Stimulated activated CD8-positive, alpha-beta memory T cell treated with anti-CD3 and anti-CD28 coated beads, Interleukin-7, amount 100 ng/mL, for 48 hours (primary cell): ENCODE measurements around the gene INPP5A.

Experiments used
- DNase-seq, 2 donors: peaks; one replicate each; pipeline ENCODE4 v3.0.0-alpha.2; 2020; ENCODE audit warnings: low read depth in 1 of 2; ENCODE audit errors: extremely low read depth in 1 of 2

The INPP5A gene

DNA sequence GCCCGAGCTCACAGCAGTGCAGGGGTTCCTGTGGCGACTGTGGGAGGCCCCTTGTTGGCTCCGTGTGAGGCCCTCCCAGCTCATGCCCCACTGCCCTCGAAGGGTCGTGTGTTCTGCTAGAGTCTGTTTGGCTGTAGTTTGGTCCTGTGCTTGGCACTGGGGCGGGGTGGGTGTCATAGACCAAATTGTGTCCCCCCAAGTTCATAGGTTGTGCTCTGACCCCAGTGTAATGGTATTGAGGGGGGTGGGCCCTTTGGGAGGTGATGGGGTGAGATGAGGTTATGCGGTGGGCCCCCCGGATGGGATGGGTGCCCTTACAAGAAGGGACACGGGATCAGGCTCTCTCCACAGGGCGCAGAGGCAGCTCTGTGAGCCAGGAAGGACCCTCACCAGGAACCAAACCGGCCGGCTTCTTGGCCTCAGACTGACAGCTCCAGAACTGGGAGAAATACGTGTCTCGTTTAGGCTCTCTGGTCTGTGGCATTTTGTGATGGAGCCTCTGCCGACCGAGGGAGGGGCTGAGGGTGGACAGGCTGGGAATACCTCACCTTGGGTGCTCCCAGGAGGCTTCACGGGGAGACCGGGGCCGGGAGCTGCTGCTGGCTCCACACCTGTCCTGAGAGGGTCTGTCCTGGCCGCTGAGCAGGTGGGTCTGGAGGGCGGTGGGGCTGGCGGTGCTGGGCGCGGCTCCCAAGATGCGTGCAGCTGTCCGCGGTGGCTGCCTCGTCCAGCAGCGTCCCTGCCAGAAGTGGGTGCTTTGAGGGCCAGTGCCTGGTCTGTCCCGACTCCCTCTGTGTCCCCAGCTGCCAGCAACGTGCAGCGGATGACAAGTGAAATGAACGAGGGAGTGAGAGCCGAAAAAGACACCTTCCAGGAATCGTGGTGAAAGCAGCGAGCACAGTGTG is 89.4 kb downstream of the INPP5A start:
- no peak for DNase-seq

DNA sequence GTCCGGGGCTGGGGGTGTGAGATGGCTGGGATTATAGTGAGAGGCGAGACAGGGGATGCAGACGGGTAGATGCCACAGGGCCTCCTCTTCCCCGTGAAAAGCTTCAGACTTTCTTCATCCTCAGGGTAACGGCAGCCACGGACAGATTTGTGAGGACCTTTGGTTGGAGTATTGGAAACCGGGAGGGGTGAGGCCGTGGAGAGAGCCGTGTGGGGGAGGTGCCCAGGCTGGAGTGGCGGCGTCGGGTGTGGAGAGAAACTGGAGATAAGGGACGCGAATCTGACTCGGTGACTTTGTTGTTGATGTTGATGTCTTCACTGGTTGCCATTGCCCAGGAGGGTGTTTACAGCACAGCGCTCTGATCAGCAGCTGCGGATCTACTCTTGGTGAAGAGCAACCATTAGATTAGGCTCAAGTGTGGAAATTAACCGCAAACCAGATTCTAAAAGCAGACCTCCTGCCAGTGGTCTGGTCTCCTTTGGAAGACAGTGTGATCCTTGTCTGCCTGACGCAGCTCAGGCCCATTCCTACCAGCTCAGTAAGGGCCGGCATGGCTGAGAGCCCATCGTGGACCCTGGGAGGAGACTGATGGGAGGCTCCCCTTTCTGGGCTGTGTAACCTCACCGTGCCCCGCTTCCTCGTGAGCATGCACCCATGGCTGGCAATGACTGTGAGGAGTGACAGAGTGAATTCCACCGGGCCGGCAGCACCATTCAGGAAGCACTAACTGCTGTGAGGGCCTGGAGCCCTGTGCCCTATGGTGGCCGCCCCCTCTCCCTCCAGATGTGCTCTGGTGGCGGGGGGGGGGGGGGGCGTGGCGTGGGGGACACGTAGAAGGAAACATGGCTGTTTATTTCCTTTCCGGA is 90.3 kb downstream of the INPP5A start:
- DNase-seq, result no peak

- DNase-seq, result no peak
Observed at GRCh38 chr10:132628966-132629900, 91.6 kb downstream of the INPP5A start.

DNA sequence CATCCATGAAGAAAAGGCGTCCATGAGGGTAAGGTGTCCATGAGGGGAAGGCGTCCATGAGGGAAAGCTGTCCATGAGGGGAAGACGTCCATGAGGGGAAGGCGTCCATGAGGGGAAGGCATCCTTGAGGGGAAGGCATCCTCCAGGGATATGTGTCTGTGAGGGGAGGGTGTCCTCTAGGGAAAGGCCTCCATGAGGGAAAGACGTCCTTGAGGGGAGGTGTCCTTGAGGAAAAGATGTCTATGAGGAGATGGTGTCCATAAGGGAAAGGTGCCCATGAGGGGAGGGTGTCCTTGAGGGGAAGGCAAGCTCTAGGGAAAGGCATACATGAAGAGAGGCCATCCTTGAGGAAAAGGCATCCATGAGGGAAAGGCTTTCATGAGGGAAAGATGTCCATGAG is 92.6 kb downstream of the INPP5A start:
- DNase-seq, result no peak

- no peak for DNase-seq
Observed at GRCh38 chr10:132630666-132631337, 93.2 kb downstream of the INPP5A start.

- no peak for DNase-seq
Observed at GRCh38 chr10:132631338-132631735, 93.8 kb downstream of the INPP5A start.

- DNase-seq, result no peak
Observed at GRCh38 chr10:132632091-132632561, 94.5 kb downstream of the INPP5A start.

GRCh38 chr10:132632851-132633684 is 95.5 kb downstream of the INPP5A start:
- no peak for DNase-seq

DNA sequence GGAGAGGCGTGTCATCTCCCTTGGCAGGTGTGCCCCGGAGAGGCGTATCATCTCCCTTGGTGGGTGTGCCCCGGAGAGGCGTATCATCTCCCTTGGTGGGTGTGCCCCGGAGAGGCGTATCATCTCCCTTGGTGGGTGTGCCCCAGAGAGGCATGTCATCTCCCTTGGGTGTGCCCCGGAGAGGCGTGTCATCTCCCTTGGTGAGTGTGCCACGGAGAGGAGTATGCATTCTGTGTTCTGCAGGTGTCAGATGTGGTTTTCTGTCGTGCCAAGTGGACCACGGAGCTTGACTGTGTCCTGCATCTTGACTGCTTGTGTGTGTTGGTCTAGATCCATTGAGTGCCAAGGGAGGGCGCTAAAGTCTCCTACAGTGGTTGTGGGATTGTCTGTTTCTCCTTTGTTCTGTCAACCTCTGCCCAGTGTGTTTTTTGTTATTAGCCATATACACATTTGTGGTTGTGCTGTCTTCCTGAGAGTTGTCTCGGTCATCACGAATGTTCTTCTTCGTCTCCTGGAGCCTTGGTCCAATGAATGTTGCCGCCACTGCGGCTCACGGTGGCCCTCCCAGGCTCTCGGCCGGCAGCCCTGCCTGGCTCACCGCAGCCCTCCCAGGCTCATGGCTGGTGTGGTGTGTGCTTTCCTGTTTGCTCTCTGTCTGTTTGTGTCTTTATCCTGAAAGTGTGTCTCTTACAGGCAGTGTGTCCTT is 96.8 kb downstream of the INPP5A start:
- no peak for DNase-seq

DNA sequence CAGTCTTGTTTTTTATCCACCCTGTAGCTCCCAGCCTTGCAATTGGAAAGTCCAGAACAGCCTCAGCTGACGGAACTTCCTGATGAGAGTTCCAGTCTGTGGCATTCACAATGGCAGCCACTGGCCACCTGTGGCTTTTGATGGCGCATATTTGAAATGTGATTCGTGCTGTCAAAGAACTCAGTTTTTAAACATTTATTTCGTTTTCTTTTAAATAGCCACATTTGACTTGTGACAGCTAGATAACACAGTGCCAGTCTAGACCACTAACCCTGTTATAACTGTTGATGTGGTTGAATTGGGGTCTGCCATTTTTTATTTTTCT is 97.3 kb downstream of the INPP5A start:
- no peak for DNase-seq

DNA sequence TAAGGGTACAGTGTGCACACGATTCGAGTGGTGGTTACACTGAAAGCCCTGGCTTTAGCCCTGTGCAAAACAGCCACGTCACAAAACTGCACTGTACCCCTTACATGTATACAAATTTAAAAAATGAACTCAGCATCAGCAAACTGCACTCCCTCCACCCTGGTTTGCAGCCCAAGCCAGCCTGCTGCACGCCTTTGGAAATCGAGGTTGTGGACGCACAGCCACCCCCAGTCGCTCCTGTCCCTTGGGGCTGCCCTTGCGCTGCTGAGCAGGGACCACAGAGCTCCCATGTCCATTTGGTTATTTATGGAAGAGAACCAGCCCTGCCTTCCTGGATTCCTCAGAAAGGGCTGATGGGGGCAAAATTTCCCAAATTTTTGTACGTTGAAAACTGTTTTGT is 98.8 kb downstream of the INPP5A start:
- no peak for DNase-seq

- no peak for DNase-seq
Observed at GRCh38 chr10:132637477-132638129, 100.0 kb downstream of the INPP5A start.

DNA sequence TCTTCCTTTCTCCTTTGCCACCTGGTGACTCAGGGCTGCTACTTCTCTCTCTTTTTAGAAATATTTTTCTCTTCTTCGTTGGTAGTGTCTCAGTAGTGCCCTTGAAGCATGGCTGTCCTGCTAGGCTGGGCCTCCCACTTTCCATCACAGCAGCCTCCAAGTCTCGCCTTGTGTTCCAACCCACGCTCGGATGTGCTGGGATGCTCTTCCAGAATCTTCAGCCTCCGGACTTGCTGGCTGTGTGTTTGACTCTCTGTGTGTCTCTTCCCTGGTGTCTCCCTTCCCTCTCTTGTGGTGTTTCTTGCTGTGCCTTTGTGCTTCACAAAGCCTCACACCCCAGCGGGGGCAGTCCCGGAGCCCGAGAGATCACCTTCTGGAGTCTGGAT is 100.5 kb downstream of the INPP5A start:
- no peak for DNase-seq

- DNase-seq, result no peak
Observed at GRCh38 chr10:132639470-132639869, 101.9 kb downstream of the INPP5A start.

DNA sequence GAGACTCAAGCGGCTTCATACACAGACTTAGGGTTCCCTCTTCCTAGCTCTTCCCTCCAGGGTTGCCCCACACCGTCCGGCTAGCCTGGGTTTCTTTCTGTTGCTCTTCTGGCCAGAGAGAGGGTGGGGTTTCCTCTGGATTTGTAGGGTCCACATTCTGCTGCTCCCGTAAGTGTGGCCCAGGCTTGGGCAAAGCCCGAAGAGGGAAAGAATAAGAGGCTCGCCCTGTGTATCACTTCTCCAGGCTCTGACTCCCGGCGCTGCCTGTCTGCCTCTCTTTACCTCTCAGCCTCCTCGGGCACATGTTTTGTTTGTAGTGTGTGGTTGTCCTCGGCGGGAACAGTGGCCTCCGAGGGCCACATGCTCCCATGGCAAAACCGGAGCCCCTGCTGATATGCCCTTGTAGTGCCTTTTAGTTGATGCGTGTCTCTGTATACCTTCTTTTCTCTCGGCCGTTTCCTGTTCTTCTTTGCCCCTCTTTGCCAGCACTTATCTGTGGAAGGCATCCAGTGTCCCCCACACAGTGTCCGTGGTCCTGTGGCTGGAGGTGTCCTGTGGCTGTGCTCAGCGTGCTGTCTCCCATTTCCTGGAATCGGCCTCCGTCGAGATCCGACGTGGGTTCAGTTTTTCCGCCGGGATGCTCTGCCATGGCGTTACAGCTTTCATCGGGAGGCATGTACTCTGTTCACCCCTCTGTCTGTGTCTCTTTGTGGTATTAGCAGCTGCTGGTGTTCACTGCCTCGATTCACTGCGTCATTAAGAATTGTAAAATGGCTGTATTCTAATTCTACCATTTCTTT is 102.9 kb downstream of the INPP5A start:
- DNase-seq, result no peak

- DNase-seq, result no peak
Observed at GRCh38 chr10:132641401-132641800, 103.8 kb downstream of the INPP5A start.

DNA sequence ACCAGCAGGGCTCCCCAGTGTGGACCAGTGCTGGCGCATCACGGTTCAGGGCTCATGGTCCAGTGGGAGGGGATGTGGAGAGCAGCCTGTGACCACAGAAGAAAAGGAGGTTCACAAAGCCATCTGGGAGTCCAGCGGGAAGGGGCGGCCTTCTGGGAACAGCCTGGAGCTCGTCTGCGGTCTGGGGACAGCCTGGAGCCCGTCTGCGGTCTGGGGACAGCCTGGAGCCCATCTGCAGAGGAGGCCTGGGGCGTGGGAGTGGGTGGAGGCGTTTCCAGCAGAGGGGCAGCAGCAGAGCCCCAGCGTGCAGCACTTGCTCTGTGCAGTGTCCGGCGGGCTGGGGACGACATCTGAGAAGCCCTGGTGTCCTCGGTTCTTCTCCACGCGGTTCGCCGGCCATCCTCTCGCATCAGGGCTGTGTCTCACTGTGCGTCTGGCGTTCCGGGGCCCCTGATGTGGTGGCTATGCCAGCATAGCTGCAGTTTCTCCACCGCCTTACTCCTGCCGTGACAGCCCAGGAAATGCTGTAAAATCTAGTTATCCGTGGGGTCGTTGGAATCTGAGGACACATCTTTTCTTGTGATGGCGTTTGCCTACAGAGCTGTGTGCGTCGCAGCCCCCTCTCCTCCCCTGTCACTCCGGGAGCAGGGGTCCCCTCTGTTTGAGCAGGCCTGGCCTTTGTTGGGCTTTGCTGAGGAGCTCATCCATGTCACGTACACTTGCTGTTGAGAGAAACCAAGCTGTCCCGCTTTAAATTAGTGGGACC is 104.6 kb downstream of the INPP5A start:
- DNase-seq, result no peak
